KMS-11 (cell line): ENCODE data around the gene ZNF821.
"Not testable (repeated sequence)": the region's sequence is repeated elsewhere in the genome, so short reads cannot be mapped to it uniquely, and the experiment has no call there.

Source experiments
- H2AFZ ChIP-seq: fragments of 200-600 bp; sonication (generic); 2 replicates; pipeline ENCODE4 v1.6.1; 2016; ENCODE audit warnings: antibody characterized with exemption, mixed run types, low read depth
- H3K27ac ChIP-seq: fragments of 200-600 bp; sonication (generic); 2 replicates; pipeline ENCODE4 v1.6.1; 2016; ENCODE audit warnings: mild to moderate bottlenecking, mixed run types
- H3K27me3 ChIP-seq: fragments of 200-600 bp; sonication (generic); 2 replicates; pipeline ENCODE4 v1.6.1; 2017; ENCODE audit warnings: mild to moderate bottlenecking, low read depth, mixed run types, moderate library complexity; ENCODE audit not compliant: insufficient read depth
- H3K36me3 ChIP-seq: fragments of 200-600 bp; sonication (generic); 2 replicates; pipeline ENCODE4 v1.6.1; 2017; ENCODE audit warnings: mild to moderate bottlenecking, mixed run types; ENCODE audit not compliant: insufficient read depth
- H3K4me1 ChIP-seq: fragments of 200-600 bp; sonication (generic); 2 replicates; pipeline ENCODE4 v1.6.1; 2016; ENCODE audit warnings: mild to moderate bottlenecking, low read depth, mixed run types; ENCODE audit not compliant: poor library complexity, severe bottlenecking
- H3K4me2 ChIP-seq: fragments of 200-600 bp; sonication (generic); 2 replicates; pipeline ENCODE4 v1.7.0; 2016; ENCODE audit warnings: mild to moderate bottlenecking, mixed run types
- H3K4me3 ChIP-seq: fragments of 200-600 bp; sonication (generic); IDR thresholded peaks from 2 replicates; pipeline ENCODE4 v1.6.1; 2017; ENCODE audit warnings: low read depth, low read length, mixed read lengths; ENCODE audit not compliant: insufficient read depth
- H3K79me2 ChIP-seq: fragments of 200-600 bp; sonication (generic); 2 replicates; pipeline ENCODE4 v1.6.1; 2016; ENCODE audit warnings: low read depth, mixed run types; ENCODE audit not compliant: insufficient read depth
- H3K9ac ChIP-seq: fragments of 200-600 bp; sonication (generic); 2 replicates; pipeline ENCODE4 v1.6.1; 2016; ENCODE audit warnings: mild to moderate bottlenecking, mixed run types
- H4K20me1 ChIP-seq: fragments of 200-600 bp; sonication (generic); 2 replicates; pipeline ENCODE4 v1.6.1; 2016; ENCODE audit warnings: mild to moderate bottlenecking, mixed run types; ENCODE audit not compliant: insufficient read depth
- CTCF ChIP-seq: fragments of 200-600 bp; sonication (generic); conservative IDR thresholded peaks from 2 replicates; pipeline ENCODE4 v1.6.1; 2017; ENCODE audit warnings: low read depth, mild to moderate bottlenecking, antibody characterized with exemption, low read length, moderate library complexity, mixed read lengths

The ZNF821 gene

GRCh38 chr16:71811261-71811803, 72.7 kb downstream of the ZNF821 start:
- Histone ChIP-seq H3K4me3 (no peak overlapping the region), H3K27me3 (no peaks in the 10 kb centered on the region), H3K9ac (no peak overlapping the region), H3K27ac (no peak overlapping the region), H2AFZ (no peak overlapping the region), H3K4me2 (no peak overlapping the region), H4K20me1 (no peaks in the 10 kb centered on the region), H3K4me1 (peaks cover 29% of the 10 kb centered on the region), H3K79me2 (peaks cover 26% of the 10 kb centered on the region), H3K36me3 (no peaks in the 10 kb centered on the region)
- no peak for TF ChIP-seq CTCF

- not testable (repeated sequence) for H3K36me3 ChIP-seq, H4K20me1 ChIP-seq, H2AFZ ChIP-seq, H3K4me3 ChIP-seq, H3K9ac ChIP-seq, H3K27me3 ChIP-seq
- Histone ChIP-seq H3K27ac (peak overlapping the region; percentile 100; the same call in 1 of the 2 replicates), H3K79me2 (peaks cover 37% of the 10 kb centered on the region), H3K4me1 (peaks cover 30% of the 10 kb centered on the region), H3K4me2 (peak overlapping the region; percentile 77; the same call in 1 of the 2 replicates)
These were observed 73.8 kb downstream of the ZNF821 start for GRCh38 chr16:71810155-71810530.
